ENCODE data around the gene BCAR1. TPM values are rescaled to one million over a fixed set of nuclear protein-coding genes. Genes with fewer than 3 reads are reported as not detected.

The BCAR1 gene
- polyA plus RNA-seq, 4 donors = 57.1 to 105 (median 77.6) TPM

DNA sequence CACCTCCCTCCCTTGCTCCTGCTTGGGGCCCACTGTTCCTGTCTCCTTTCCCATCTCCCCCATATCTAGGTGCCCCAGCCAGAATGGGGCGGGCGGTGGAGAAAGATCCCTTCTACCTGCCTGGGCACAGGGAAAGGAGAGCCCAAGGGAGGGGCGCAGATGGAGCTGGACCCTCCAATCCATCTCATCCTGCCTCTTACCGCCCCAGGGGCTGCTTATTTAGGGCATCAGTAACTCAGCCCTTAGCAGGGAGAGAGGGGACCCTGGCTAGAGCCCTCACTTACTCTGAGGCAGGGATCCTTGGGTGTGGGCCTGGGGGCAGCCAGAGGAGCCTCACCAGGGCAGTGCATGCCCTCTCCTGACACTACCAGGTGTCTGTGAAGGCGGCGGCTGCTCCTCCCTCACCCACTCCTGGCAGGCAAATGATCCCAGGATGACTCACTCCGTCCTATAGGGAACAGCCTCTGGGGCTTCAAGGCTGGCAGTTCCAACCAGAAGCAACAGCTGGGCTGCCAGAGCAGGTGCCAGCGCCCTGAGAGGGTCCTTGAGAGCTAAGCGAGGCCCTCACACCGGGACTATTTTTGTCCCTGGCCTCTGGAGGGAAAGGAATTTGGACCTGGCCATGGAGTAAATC lies 16.3 kb upstream of the BCAR1 start:
- H3K9me3 ChIP-seq (ENCODE audit: control insufficient read depth in 2 of 2, insufficient read depth in 1 of 2, low read depth in 1 of 2, low read length in 1 of 2) = no peaks in the 10 kb centered on the region
- peak; percentile 84 to 93 for DNase-seq
- peaks cover 0 to 3% (median 0%) of the 10 kb centered on the region in 3 donors for H3K27me3 ChIP-seq (ENCODE audit: control insufficient read depth in 3 of 3, insufficient read depth in 3 of 3, low read length in 3 of 3)
- H3K4me1 ChIP-seq (ENCODE audit: control insufficient read depth in 3 of 3, insufficient read depth in 2 of 3, low read depth in 1 of 3, low read length in 2 of 3) = peaks cover 0 to 38% (median 5%) of the 10 kb centered on the region in 3 donors
- H3K27ac ChIP-seq (ENCODE audit: low read depth in 1 of 3, low read length in 2 of 3) = peak overlapping the region; percentile 55 to 70 (median 67)
- WGBS, 3 donors = 15 to 59% (median 33%) methylated on average over 9 to 10 of the region's 10 CpGs
- H3K36me3 ChIP-seq (ENCODE audit: control insufficient read depth in 3 of 3, insufficient read depth in 2 of 3, low read depth in 1 of 3, low read length in 3 of 3) = peaks cover 0 to 23% (median 0%) of the 10 kb centered on the region in 3 donors
- no peak for FAIRE-seq
- H3K4me3 ChIP-seq (ENCODE audit: low read depth in 1 of 3, low read length in 3 of 3) = no peak overlapping the region

GRCh38 chr16:75266738-75267630 lies 15.6 kb upstream of the BCAR1 start:
- no peaks in the 10 kb centered on the region for H3K9me3 ChIP-seq (ENCODE audit: control insufficient read depth in 2 of 2, insufficient read depth in 1 of 2, low read depth in 1 of 2, low read length in 1 of 2)
- no peak overlapping the region for H3K4me3 ChIP-seq (ENCODE audit: low read depth in 1 of 3, low read length in 3 of 3)
- DNase-seq (no peak), FAIRE-seq (no peak)
- peak overlapping the region in 1 of 3 donors; percentile 27 for H3K27ac ChIP-seq (ENCODE audit: low read depth in 1 of 3, low read length in 2 of 3)
- peaks cover 0 to 3% (median 0%) of the 10 kb centered on the region in 3 donors for H3K27me3 ChIP-seq (ENCODE audit: control insufficient read depth in 3 of 3, insufficient read depth in 3 of 3, low read length in 3 of 3)
- H3K4me1 ChIP-seq (ENCODE audit: control insufficient read depth in 3 of 3, insufficient read depth in 2 of 3, low read depth in 1 of 3, low read length in 2 of 3) = peaks cover 0 to 45% (median 8%) of the 10 kb centered on the region in 3 donors
- WGBS, 3 donors = 64 to 74% (median 71%) methylated on average over 21 to 27 of the region's 27 CpGs
- peaks cover 0 to 29% (median 0%) of the 10 kb centered on the region in 3 donors for H3K36me3 ChIP-seq (ENCODE audit: control insufficient read depth in 3 of 3, insufficient read depth in 2 of 3, low read depth in 1 of 3, low read length in 3 of 3)

GRCh38 chr16:75265911-75266701 lies 14.7 kb upstream of the BCAR1 start:
- FAIRE-seq = no peak
- no peaks in the 10 kb centered on the region for H3K9me3 ChIP-seq (ENCODE audit: control insufficient read depth in 2 of 2, insufficient read depth in 1 of 2, low read depth in 1 of 2, low read length in 1 of 2)

GRCh38 chr16:75264999-75265910 lies 13.8 kb upstream of the BCAR1 start:
- 1 to 7% (median 4%) methylated on average over 38 to 74 of the region's 74 CpGs for WGBS, 3 donors
- peak overlapping the region; percentile 85 to 87 (median 85) for H3K27ac ChIP-seq (ENCODE audit: low read depth in 1 of 3, low read length in 2 of 3)
- DNase-seq (peak; percentile 66 to 78), FAIRE-seq (no peak)
- peak overlapping the region; percentile 83 to 98 (median 93) for H3K4me3 ChIP-seq (ENCODE audit: low read depth in 1 of 3, low read length in 3 of 3)
- H3K4me1 ChIP-seq (ENCODE audit: control insufficient read depth in 3 of 3, insufficient read depth in 2 of 3, low read depth in 1 of 3, low read length in 2 of 3) = peaks cover 2 to 58% (median 11%) of the 10 kb centered on the region in 3 donors
- H3K27me3 ChIP-seq (ENCODE audit: control insufficient read depth in 3 of 3, insufficient read depth in 3 of 3, low read length in 3 of 3) = no peaks in the 10 kb centered on the region
- H3K36me3 ChIP-seq (ENCODE audit: control insufficient read depth in 3 of 3, insufficient read depth in 2 of 3, low read depth in 1 of 3, low read length in 3 of 3) = peaks cover 0 to 39% (median 0%) of the 10 kb centered on the region in 3 donors
- H3K9me3 ChIP-seq (ENCODE audit: control insufficient read depth in 2 of 2, insufficient read depth in 1 of 2, low read depth in 1 of 2, low read length in 1 of 2) = no peaks in the 10 kb centered on the region

More at GRCh38 chr16:75265911-75266701, 14.7 kb upstream of the BCAR1 start:
- H3K4me1 ChIP-seq (ENCODE audit: control insufficient read depth in 3 of 3, insufficient read depth in 2 of 3, low read depth in 1 of 3, low read length in 2 of 3) = peaks cover 2 to 54% (median 11%) of the 10 kb centered on the region in 3 donors
- H3K27me3 ChIP-seq (ENCODE audit: control insufficient read depth in 3 of 3, insufficient read depth in 3 of 3, low read length in 3 of 3) = no peaks in the 10 kb centered on the region
- H3K27ac ChIP-seq (ENCODE audit: low read depth in 1 of 3, low read length in 2 of 3) = peak overlapping the region; percentile 83 to 87 (median 85)
- 10 to 31% (median 13%) methylated on average over 22 to 62 of the region's 62 CpGs for WGBS, 3 donors
- peaks cover 0 to 37% (median 0%) of the 10 kb centered on the region in 3 donors for H3K36me3 ChIP-seq (ENCODE audit: control insufficient read depth in 3 of 3, insufficient read depth in 2 of 3, low read depth in 1 of 3, low read length in 3 of 3)
- H3K4me3 ChIP-seq (ENCODE audit: low read depth in 1 of 3, low read length in 3 of 3) = peak overlapping the region; percentile 83 to 98 (median 93)
- DNase-seq = peak; percentile 48 to 85

- Histone ChIP-seq H3K27ac (ENCODE audit: low read depth in 1 of 3, low read length in 2 of 3) (peak overlapping the region; percentile 61 to 87 (median 85)), H3K9me3 (ENCODE audit: control insufficient read depth in 2 of 2, insufficient read depth in 1 of 2, low read depth in 1 of 2, low read length in 1 of 2) (no peaks in the 10 kb centered on the region), H3K4me3 (ENCODE audit: low read depth in 1 of 3, low read length in 3 of 3) (peak overlapping the region; percentile 83 to 98 (median 93)), H3K4me1 (ENCODE audit: control insufficient read depth in 3 of 3, insufficient read depth in 2 of 3, low read depth in 1 of 3, low read length in 2 of 3) (peaks cover 2 to 58% (median 11%) of the 10 kb centered on the region in 3 donors), H3K36me3 (ENCODE audit: control insufficient read depth in 3 of 3, insufficient read depth in 2 of 3, low read depth in 1 of 3, low read length in 3 of 3) (peaks cover 0 to 39% (median 0%) of the 10 kb centered on the region in 3 donors), H3K27me3 (ENCODE audit: control insufficient read depth in 3 of 3, insufficient read depth in 3 of 3, low read length in 3 of 3) (no peaks in the 10 kb centered on the region)
- FAIRE-seq = no peak
- WGBS, 3 donors = 37 to 59% (median 57%) methylated on average over 14 of the region's 14 CpGs
- peak in 1 of 2 donors; percentile 51 for DNase-seq
Measured at GRCh38 chr16:75264457-75264998, 13.1 kb upstream of the BCAR1 start.

GRCh38 chr16:75263963-75264445 lies 12.6 kb upstream of the BCAR1 start:
- WGBS, 3 donors = 35 to 42% (median 40%) methylated on average over 8 of the region's 8 CpGs
- peaks cover 2 to 58% (median 11%) of the 10 kb centered on the region in 3 donors for H3K4me1 ChIP-seq (ENCODE audit: control insufficient read depth in 3 of 3, insufficient read depth in 2 of 3, low read depth in 1 of 3, low read length in 2 of 3)
- FAIRE-seq (no peak), DNase-seq (peak in 1 of 2 donors; percentile 76)
- H3K4me3 ChIP-seq (ENCODE audit: low read depth in 1 of 3, low read length in 3 of 3) = peak overlapping the region in 2 of 3 donors; percentile 93 to 98
- H3K27me3 ChIP-seq (ENCODE audit: control insufficient read depth in 3 of 3, insufficient read depth in 3 of 3, low read length in 3 of 3) = no peaks in the 10 kb centered on the region
- H3K9me3 ChIP-seq (ENCODE audit: control insufficient read depth in 2 of 2, insufficient read depth in 1 of 2, low read depth in 1 of 2, low read length in 1 of 2) = no peaks in the 10 kb centered on the region
- peak overlapping the region; percentile 40 to 85 (median 61) for H3K27ac ChIP-seq (ENCODE audit: low read depth in 1 of 3, low read length in 2 of 3)
- H3K36me3 ChIP-seq (ENCODE audit: control insufficient read depth in 3 of 3, insufficient read depth in 2 of 3, low read depth in 1 of 3, low read length in 3 of 3) = peaks cover 0 to 39% (median 0%) of the 10 kb centered on the region in 3 donors

All from small intestine (tissue), 7 donors.